ENCODE data around the gene KIT. TPM values are rescaled to one million over a fixed set of nuclear protein-coding genes. Genes with fewer than 3 reads are reported as not detected.

The KIT gene
- total and polyA plus RNA-seq, 2 of the 13 experiments (the other 11 are each of a cell fraction or from before 2014, with no cell fraction given): not detected

DNA sequence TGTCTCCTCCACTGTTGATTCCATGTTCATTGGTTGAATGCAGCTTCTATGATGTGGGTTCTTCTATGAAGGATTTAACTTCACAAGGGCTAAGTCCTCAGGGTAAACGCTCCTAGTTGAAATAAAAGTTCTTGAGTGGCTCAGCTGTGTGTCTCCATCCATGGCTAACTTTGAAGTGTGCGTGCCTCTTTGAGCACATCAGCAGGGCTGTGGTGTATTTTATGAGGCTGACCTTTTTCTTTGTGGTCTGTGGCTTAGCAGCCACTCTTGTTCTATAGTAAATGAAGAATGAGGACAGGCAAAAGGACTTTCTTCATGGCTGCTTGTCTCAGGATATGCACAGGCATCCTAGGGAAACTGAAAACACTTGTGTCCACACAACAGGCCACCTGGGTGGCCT, 88.5 kb downstream of the KIT start:
- H3K4me3 ChIP-seq (replicated peaks in 1 of 3; ENCODE audit: insufficient read depth in 1 of 3, low read depth in 2 of 3, low read length in 3 of 3): no peak overlapping the region
- H3K36me3 ChIP-seq (replicated peaks in 1 of 2; ENCODE audit: control insufficient read depth in 1 of 2, insufficient read depth in 2 of 2, low read length in 2 of 2): no peaks in the 10 kb centered on the region
- H3K27me3 ChIP-seq (ENCODE audit: control insufficient read depth in 1 of 2, insufficient read depth in 2 of 2, low read length in 2 of 2): no peaks in the 10 kb centered on the region
- no peaks in the 10 kb centered on the region for H4K20me1 ChIP-seq (ENCODE audit: insufficient read depth, low read length)
- H3K9me3 ChIP-seq (ENCODE audit: low read length): no peaks in the 10 kb centered on the region
- ChIA-PET CTCF (ENCODE audit: low intra/inter-chr PET ratio, low total read pairs) (no interaction called here), POLR2A (no interaction called here)
- ATAC-seq (no peak), FAIRE-seq (no peak), DNase-seq (ENCODE audit: low spot score) (no peak)
- no peak overlapping the region for H3K27ac ChIP-seq (ENCODE audit: extremely low read length, insufficient read depth, low read length)
- in situ Hi-C loops (cut with HindIII; ENCODE audit: extremely low pct_ligation_motif_present, low pct_unique_long_range_greater_than_20kb) (no loop called here), intact Hi-C loops (cut with micrococcal nuclease; ENCODE audit: unreplicated experiment) (no loop called here)
- no peak overlapping the region for H3K9ac ChIP-seq (ENCODE audit: insufficient read depth, low read depth, low read length)
- 0% methylated on average over 2 of the region's 2 CpGs for WGBS (ENCODE audit: low lambda C conversion rate)
- no peak overlapping the region for H2AFZ ChIP-seq (ENCODE audit: low read length)
- no peak overlapping the region for H3K4me2 ChIP-seq (ENCODE audit: low read depth, low read length)
- no TSS peak for BruUV-seq (replicated peaks)
- no peaks in the 10 kb centered on the region for H3K4me1 ChIP-seq (ENCODE audit: insufficient read depth, low read length)
- no peaks in the 10 kb centered on the region for H3K79me2 ChIP-seq (ENCODE audit: insufficient read depth, low read length)
- no peak for TF ChIP-seq ZNF780A (CRISPR knock-in tag; IDR thresholded peaks at IDR 0.05)
- no peak for TF ChIP-seq REPIN1 (CRISPR knock-in tag; IDR thresholded peaks at IDR 0.05; ENCODE audit: borderline replicate concordance, low read depth)
- TF ChIP-seq SRSF4 (IDR thresholded peaks at IDR 0.05; ENCODE audit: low read depth, low read length, poor library complexity, severe bottlenecking): no peak
- no peak for TF ChIP-seq PAWR (CRISPR knock-in tag; IDR thresholded peaks at IDR 0.05; ENCODE audit: borderline replicate concordance)
- no peak for TF ChIP-seq XBP1 (CRISPR knock-in tag; IDR thresholded peaks at IDR 0.05)
- TF ChIP-seq PATZ1 (CRISPR knock-in tag; IDR thresholded peaks at IDR 0.05): no peak
- no peak for TF ChIP-seq ZNF792 (CRISPR knock-in tag; IDR thresholded peaks at IDR 0.05)
- TF ChIP-seq ZNF687 (CRISPR knock-in tag; IDR thresholded peaks at IDR 0.05): no peak
- TF ChIP-seq DR1 (CRISPR knock-in tag; IDR thresholded peaks at IDR 0.05): no peak
- no peak for TF ChIP-seq JUND (CRISPR knock-in tag; IDR thresholded peaks at IDR 0.05)
- no peak for TF ChIP-seq ZFYVE20 (CRISPR knock-in tag; IDR thresholded peaks at IDR 0.05; ENCODE audit: borderline replicate concordance, low read depth)
- TF ChIP-seq HMGA1 (CRISPR knock-in tag; conservative IDR thresholded peaks at IDR 0.05): no peak
- TF ChIP-seq ZNF879 (CRISPR knock-in tag; IDR thresholded peaks at IDR 0.05): no peak
- no peak for TF ChIP-seq ZNF414 (CRISPR knock-in tag; IDR thresholded peaks at IDR 0.05)
- no peak for TF ChIP-seq ZNF564 (CRISPR knock-in tag; IDR thresholded peaks at IDR 0.05)
- TF ChIP-seq, protein P1, sequence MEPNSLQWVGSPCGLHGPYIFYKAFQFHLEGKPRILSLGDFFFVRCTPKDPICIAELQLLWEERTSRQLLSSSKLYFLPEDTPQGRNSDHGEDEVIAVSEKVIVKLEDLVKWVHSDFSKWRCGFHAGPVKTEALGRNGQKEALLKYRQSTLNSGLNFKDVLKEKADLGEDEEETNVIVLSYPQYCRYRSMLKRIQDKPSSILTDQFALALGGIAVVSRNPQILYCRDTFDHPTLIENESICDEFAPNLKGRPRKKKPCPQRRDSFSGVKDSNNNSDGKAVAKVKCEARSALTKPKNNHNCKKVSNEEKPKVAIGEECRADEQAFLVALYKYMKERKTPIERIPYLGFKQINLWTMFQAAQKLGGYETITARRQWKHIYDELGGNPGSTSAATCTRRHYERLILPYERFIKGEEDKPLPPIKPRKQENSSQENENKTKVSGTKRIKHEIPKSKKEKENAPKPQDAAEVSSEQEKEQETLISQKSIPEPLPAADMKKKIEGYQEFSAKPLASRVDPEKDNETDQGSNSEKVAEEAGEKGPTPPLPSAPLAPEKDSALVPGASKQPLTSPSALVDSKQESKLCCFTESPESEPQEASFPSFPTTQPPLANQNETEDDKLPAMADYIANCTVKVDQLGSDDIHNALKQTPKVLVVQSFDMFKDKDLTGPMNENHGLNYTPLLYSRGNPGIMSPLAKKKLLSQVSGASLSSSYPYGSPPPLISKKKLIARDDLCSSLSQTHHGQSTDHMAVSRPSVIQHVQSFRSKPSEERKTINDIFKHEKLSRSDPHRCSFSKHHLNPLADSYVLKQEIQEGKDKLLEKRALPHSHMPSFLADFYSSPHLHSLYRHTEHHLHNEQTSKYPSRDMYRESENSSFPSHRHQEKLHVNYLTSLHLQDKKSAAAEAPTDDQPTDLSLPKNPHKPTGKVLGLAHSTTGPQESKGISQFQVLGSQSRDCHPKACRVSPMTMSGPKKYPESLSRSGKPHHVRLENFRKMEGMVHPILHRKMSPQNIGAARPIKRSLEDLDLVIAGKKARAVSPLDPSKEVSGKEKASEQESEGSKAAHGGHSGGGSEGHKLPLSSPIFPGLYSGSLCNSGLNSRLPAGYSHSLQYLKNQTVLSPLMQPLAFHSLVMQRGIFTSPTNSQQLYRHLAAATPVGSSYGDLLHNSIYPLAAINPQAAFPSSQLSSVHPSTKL (CRISPR knock-in tag; IDR thresholded peaks at IDR 0.05): no peak

Data from HepG2 (cell line).